Pancreas (tissue), 10 donors: ENCODE measurements around the gene WDR20. TPM values are rescaled to one million over a fixed set of nuclear protein-coding genes. Genes with fewer than 3 reads are reported as not detected.

Source experiments
- ATAC-seq, 4 donors: fragments of 200-7000 bp; cut with Tn5 transposase; one replicate each; pipeline versions ENCODE4 v1.8.0 to v1.9.1; 2020; ENCODE audit warnings: mild to moderate bottlenecking in 4 of 4, moderate library complexity in 4 of 4
- DNase-seq, 6 donors: peaks; one replicate each; pipeline ENCODE4 v3.0.0-alpha.2; 2020
- FAIRE-seq: peaks from 2 replicates; lab custom pipeline; 2012; peaks lifted over from hg19 to GRCh38; lab: Jason Lieb, UNC
- H3K27ac ChIP-seq, 4 donors: fragments of 200-600 bp; sonication (generic); 1 replicate in 3 of 4; 2 replicates in 1 of 4; pipeline versions ENCODE4 v1.5.0 to v1.8.0; 2020
- H3K27me3 ChIP-seq, 4 donors: fragments of 200-600 bp; one replicate each; pipeline ENCODE4 v1.8.0; 2021
- H3K36me3 ChIP-seq, 3 donors: fragments of 200-600 bp; sonication (generic) in 1 of 3; one replicate each; pipeline versions ENCODE4 v1.5.0 to v1.8.0; 2020 to 2021
- H3K4me1 ChIP-seq, 3 donors: fragments of 200-600 bp; one replicate each; pipeline ENCODE4 v1.8.0; 2021
- H3K4me3 ChIP-seq, 4 donors: fragments of 200-600 bp; sonication (generic) in 2 of 4; one replicate each; pipeline versions ENCODE4 v1.5.0 to v1.8.0; 2020 to 2021
- H3K9me3 ChIP-seq, 4 donors: fragments of 200-600 bp; one replicate each; pipeline ENCODE4 v1.8.0; 2021
- WGBS, 2 donors: extraction: QIAGEN DNeasy Blood & Tissue Kit; methylation state at CpG; one replicate each; pipeline ENCODE4 v1.1.7; 2013; 5-methylcytosine and 5-hydroxymethylcytosine counted together
- intact Hi-C, 3 donors: fragments of 100-400 bp; cut with DNase I; formaldehyde crosslinking; loops; one replicate each; pipeline versions ENCODE4 v1.11.1 to v1.14.2; 2022
- polyA plus RNA-seq, 2 donors: library from polyadenylated mRNA; stranded (reverse); fragments of 200-250 nt; gene quantifications; one replicate each; pipeline ENCODE4 v1.2.3, GENCODE V29; 2013
- total RNA-seq, 6 donors: library from RNA; stranded (reverse); fragmentation: NEBNext Ultra II Directional in 4 of 6; extraction: Animal tissue kit (Norgen Biotek cat#: 25700) in 4 of 6; gene quantifications; one replicate each; pipeline versions ENCODE4 v1.2.1 to v1.2.4, GENCODE V29; 2021 to 2023
- TF ChIP-seq, protein P1 (sequence below), 4 donors: fragments of 200-600 bp; sonication (generic) in 3 of 4; IDR thresholded peaks; one replicate each; pipeline versions ENCODE4 v1.5.0 to v1.8.0; 2021; ENCODE audit warnings: antibody characterized with exemption in 4 of 4
- donor health status: healthy with polysubstance abuse.
- donor health status: DM: no; HTN: no; CAD: no; lungs with moderate emphysema.
- donor health status: DM: no; HTN: no; CAD: no.
- donor health status: control.
- donor health status: control.
- donor health status: Bipolar disorder and iron deficiency.
- donor health status: DM: yes; HTN: yes; CAD: no.
- donor health status: DM: no; HTN: no; CAD: no.
- donor health status: DM: no; HTN: no; CAD: no.
- donor health status: DM: yes; HTN: yes; CAD: no.

WDR20 gene
- total and polyA plus RNA-seq, 8 donors, result 7.4 to 19.5 (median 14.0) TPM

DNA sequence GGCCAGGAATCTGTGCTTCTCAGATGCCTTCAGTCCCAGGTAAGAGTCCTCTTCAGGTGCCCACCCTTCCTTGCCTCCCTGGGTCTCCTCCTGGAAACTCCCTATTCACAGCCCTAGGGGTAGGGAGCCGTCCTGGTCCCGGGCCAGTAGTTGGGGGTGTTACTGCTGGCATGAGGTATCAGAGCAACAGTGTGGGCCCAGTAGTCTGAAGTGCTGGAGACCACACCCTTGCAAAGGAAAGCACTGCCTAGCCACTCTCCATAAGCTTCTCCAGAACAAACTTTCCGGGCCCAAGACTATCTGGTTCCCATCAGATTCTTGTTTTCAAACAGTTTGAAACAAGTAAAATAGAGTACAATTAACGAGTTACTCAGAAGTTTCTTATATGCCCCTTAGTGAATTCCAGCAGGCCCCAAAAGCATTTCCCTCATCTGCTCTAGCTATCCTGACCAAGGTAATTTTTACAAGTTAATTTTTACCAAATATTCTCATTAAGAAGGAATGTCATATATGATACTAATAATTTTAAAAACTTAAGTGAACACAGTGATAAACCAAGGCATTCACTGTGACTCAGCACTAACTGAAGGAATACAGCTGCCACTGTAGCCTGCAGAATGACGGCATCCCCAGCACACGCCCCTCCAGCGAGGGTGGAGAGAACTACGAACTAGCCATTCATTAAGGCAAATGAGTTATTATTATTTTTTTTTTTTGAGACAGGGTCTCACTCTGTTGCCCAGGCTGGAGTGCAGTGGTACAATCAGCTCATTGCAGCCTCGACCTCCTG is 115.9 kb downstream of the WDR20 start:
- DNase-seq, result no peak
- no peaks in the 10 kb centered on the region for H3K36me3 ChIP-seq
- no peaks in the 10 kb centered on the region for H3K9me3 ChIP-seq
- peaks cover 0 to 13% (median 6%) of the 10 kb centered on the region in 3 donors for H3K4me1 ChIP-seq
- H3K4me3 ChIP-seq, result no peak overlapping the region
- TF ChIP-seq, protein P1, sequence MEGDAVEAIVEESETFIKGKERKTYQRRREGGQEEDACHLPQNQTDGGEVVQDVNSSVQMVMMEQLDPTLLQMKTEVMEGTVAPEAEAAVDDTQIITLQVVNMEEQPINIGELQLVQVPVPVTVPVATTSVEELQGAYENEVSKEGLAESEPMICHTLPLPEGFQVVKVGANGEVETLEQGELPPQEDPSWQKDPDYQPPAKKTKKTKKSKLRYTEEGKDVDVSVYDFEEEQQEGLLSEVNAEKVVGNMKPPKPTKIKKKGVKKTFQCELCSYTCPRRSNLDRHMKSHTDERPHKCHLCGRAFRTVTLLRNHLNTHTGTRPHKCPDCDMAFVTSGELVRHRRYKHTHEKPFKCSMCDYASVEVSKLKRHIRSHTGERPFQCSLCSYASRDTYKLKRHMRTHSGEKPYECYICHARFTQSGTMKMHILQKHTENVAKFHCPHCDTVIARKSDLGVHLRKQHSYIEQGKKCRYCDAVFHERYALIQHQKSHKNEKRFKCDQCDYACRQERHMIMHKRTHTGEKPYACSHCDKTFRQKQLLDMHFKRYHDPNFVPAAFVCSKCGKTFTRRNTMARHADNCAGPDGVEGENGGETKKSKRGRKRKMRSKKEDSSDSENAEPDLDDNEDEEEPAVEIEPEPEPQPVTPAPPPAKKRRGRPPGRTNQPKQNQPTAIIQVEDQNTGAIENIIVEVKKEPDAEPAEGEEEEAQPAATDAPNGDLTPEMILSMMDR (IDR thresholded peaks at IDR 0.05), result no peak
- no peak overlapping the region for H3K27ac ChIP-seq
- no peak for ATAC-seq
- intact Hi-C loops, result no loop called here
- WGBS, 2 donors, result 80 to 84% methylated on average over 9 of the region's 9 CpGs
- no peak for FAIRE-seq
- no peaks in the 10 kb centered on the region for H3K27me3 ChIP-seq

DNA sequence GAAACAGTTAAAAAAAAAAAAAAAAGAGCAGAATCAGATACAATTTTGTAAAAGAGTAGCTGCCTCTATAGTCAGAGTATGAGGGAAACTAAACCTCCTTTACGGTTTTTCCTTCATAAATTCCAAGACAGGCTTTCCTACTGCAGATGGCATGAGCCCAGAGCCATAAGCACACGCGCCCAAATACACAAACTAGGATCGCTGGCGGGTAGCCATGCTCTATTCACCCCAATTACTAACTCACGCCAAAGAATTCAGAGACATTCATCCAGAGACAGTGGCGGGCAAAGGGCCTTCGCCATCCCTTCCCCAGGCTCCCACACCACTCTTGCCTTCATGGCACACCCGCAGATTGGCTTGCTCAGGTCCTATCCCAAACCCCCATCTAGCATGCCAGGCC is 117.0 kb downstream of the WDR20 start:
- Histone ChIP-seq H3K27ac (no peak overlapping the region), H3K27me3 (no peaks in the 10 kb centered on the region), H3K36me3 (no peaks in the 10 kb centered on the region), H3K4me1 (peaks cover 0 to 13% (median 6%) of the 10 kb centered on the region in 3 donors), H3K9me3 (no peaks in the 10 kb centered on the region), H3K4me3 (no peak overlapping the region)
- no peak for ATAC-seq
- WGBS, 2 donors, result 88 to 91% methylated on average over 9 of the region's 9 CpGs
- intact Hi-C loops, result no loop called here
- TF ChIP-seq, protein P1 (IDR thresholded peaks at IDR 0.05), result no peak
- DNase-seq, result no peak
- no peak for FAIRE-seq

DNA sequence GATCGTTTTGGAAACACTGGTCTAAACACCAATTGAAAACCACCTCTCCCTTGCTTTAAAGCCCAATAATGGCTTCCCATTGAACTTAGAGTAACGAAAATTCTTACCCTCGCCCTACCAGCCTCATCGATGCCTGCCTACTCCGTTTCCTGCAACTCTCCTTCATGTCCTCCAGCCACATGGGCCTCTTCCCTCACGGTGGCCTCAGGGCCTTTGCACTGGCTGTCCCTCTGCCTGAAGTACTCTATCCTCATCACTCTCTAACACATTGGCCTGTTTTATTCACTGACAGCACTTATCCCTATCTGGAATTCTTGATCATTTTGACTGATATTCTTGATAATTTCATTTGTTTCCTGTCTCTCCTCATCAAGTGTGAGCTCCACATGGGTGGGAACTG is 118.4 kb downstream of the WDR20 start:
- FAIRE-seq (no peak), ATAC-seq (no peak), DNase-seq (no peak)
- no peaks in the 10 kb centered on the region for H3K27me3 ChIP-seq
- no peak overlapping the region for H3K27ac ChIP-seq
- no peak overlapping the region for H3K4me3 ChIP-seq
- H3K36me3 ChIP-seq, result no peaks in the 10 kb centered on the region
- WGBS, 2 donors, result 93% methylated on average over 6 of the region's 6 CpGs
- no peaks in the 10 kb centered on the region for H3K9me3 ChIP-seq
- peaks cover 0 to 6% (median 5%) of the 10 kb centered on the region in 3 donors for H3K4me1 ChIP-seq
- intact Hi-C loops, result no loop called here
- TF ChIP-seq, protein P1 (IDR thresholded peaks at IDR 0.05), result no peak

Other genes with a start within 250 kb of the WDR20 start
- 100 to 1,000 TPM; 114 to 215 (median 143) TPM for gene DYNC1H1, start 175.3 kb upstream of the WDR20 start, total RNA-seq
- 10 to 100 TPM; 95.7 to 96.4 TPM for gene DYNC1H1, start 175.3 kb upstream of the WDR20 start, polyA plus RNA-seq
- 100 to 1,000 TPM; 106 to 393 (median 136) TPM for gene HSP90AA1, start 52.9 kb upstream of the WDR20 start, total RNA-seq
- 100 to 1,000 TPM; 106 to 203 TPM for gene HSP90AA1, start 52.9 kb upstream of the WDR20 start, polyA plus RNA-seq
- gene MOK, start 165.3 kb downstream of the WDR20 start, total RNA-seq, result 10 to 100 TPM in 2 of 6 donors, 1 to 10 TPM in 4; 7.7 to 10.7 (median 8.6) TPM
- gene MOK, start 165.3 kb downstream of the WDR20 start, polyA plus RNA-seq, result 10 to 100 TPM; 24.9 to 35.9 TPM
- gene ZNF839, start 179.8 kb downstream of the WDR20 start, total RNA-seq, result 1 to 10 TPM; 5.9 to 8.3 (median 6.8) TPM
- 10 to 100 TPM; 16.3 to 24.9 TPM for gene ZNF839, start 179.8 kb downstream of the WDR20 start, polyA plus RNA-seq
- 10 to 100 TPM; 19.5 to 26.3 (median 23.8) TPM for gene CINP, start 223.0 kb downstream of the WDR20 start, total RNA-seq
- 10 to 100 TPM; 25.8 to 26.4 TPM for gene CINP, start 223.0 kb downstream of the WDR20 start, polyA plus RNA-seq
- gene TECPR2, start 223.0 kb downstream of the WDR20 start, total RNA-seq, result 10 to 100 TPM in 4 of 6 donors, 1 to 10 TPM in 2; 7.9 to 18.2 (median 11.0) TPM
- 10 to 100 TPM in 1 of 2 donors, 1 to 10 TPM in 1; 3.3 to 10.2 TPM for gene TECPR2, start 223.0 kb downstream of the WDR20 start, polyA plus RNA-seq